GM23338 (cell line): ENCODE results near the gene ATP2B1. TPM values are rescaled to one million over a fixed set of nuclear protein-coding genes. Genes with fewer than 3 reads are reported as not detected.

Experiments
- ATAC-seq: fragments of 200-7000 bp; cut with Tn5 transposase; 3 replicates; pipeline ENCODE4 v1.9.1; 2020
- DNase-seq: peaks from one replicate; pipeline ENCODE4 v3.0.0-alpha.2; 2015; ENCODE audit warnings: low spot score
- H2AFZ ChIP-seq: fragments of 200-600 bp; sonication (generic); 2 replicates; pipeline ENCODE4 v1.8.0; 2016; ENCODE audit warnings: antibody characterized with exemption, mild to moderate bottlenecking, moderate library complexity
- H3F3A ChIP-seq: fragments of 200-600 bp; sonication (generic); replicated peaks from 2 replicates; pipeline ENCODE4 v1.8.0; 2017; ENCODE audit warnings: antibody characterized with exemption, mixed run types, low read depth
- H3K27ac ChIP-seq: fragments of 200-600 bp; sonication (generic); 2 replicates; pipeline ENCODE4 v1.6.1; 2016; ENCODE audit warnings: low read depth
- H3K27me3 ChIP-seq: fragments of 200-600 bp; sonication (generic); 2 replicates; pipeline ENCODE4 v1.8.0; 2016; ENCODE audit warnings: mild to moderate bottlenecking, mixed run types, moderate library complexity; ENCODE audit not compliant: insufficient read depth
- H3K36me3 ChIP-seq: fragments of 200-600 bp; sonication (generic); 2 replicates; pipeline ENCODE4 v1.8.0; 2016; ENCODE audit warnings: mild to moderate bottlenecking; ENCODE audit not compliant: insufficient read depth
- H3K4me1 ChIP-seq: fragments of 200-600 bp; sonication (generic); 2 replicates; pipeline ENCODE4 v1.8.0; 2016; ENCODE audit warnings: mild to moderate bottlenecking, moderate library complexity; ENCODE audit not compliant: insufficient read depth
- H3K4me2 ChIP-seq: fragments of 200-600 bp; sonication (generic); 2 replicates; pipeline ENCODE4 v1.7.1; 2017; ENCODE audit warnings: mixed run types
- H3K4me3 ChIP-seq: fragments of 200-600 bp; sonication (generic); 2 replicates; pipeline ENCODE4 v1.6.1; 2016; ENCODE audit warnings: mixed run types
- H3K79me2 ChIP-seq: fragments of 200-600 bp; sonication (generic); replicated peaks from 2 replicates; pipeline ENCODE4 v1.8.0; 2017; ENCODE audit warnings: mild to moderate bottlenecking; ENCODE audit not compliant: insufficient read depth
- H3K9me2 ChIP-seq: fragments of 200-600 bp; sonication (generic); 2 replicates; pipeline ENCODE4 v1.8.0; 2017; ENCODE audit not compliant: insufficient read depth
- H4K20me1 ChIP-seq: fragments of 200-600 bp; sonication (generic); replicated peaks from 2 replicates; pipeline ENCODE4 v1.8.0; 2017; ENCODE audit warnings: mild to moderate bottlenecking; ENCODE audit not compliant: insufficient read depth
- H3K27ac Mint-ChIP-seq: 2 replicates; pipeline ENCODE4 v1.8.0; 2020; ENCODE audit warnings: inconsistent platforms, mild to moderate bottlenecking, moderate library complexity, mixed read lengths
- H3K27me3 Mint-ChIP-seq: 3 replicates; pipeline ENCODE4 v1.8.0; 2022; ENCODE audit warnings: low read depth, mild to moderate bottlenecking, moderate library complexity, mixed read lengths, inconsistent platforms; ENCODE audit not compliant: insufficient read depth, poor library complexity
- H3K36me3 Mint-ChIP-seq: 3 replicates; pipeline ENCODE4 v1.8.0; 2021; ENCODE audit warnings: low read depth, mild to moderate bottlenecking, inconsistent platforms, moderate library complexity, mixed read lengths
- H3K4me1 Mint-ChIP-seq: 3 replicates; pipeline ENCODE4 v1.8.0; 2020; ENCODE audit warnings: mild to moderate bottlenecking, inconsistent platforms, mixed read lengths
- H3K4me3 Mint-ChIP-seq: 3 replicates; pipeline ENCODE4 v1.8.0; 2021; ENCODE audit warnings: moderate library complexity, mild to moderate bottlenecking, inconsistent platforms, mixed read lengths
- H3K9me3 Mint-ChIP-seq: 3 replicates; pipeline ENCODE4 v1.8.0; 2020; ENCODE audit warnings: moderate library complexity, mild to moderate bottlenecking, inconsistent platforms, mixed read lengths
- CREB1 ChIP-seq: fragments of 250-450 bp; sonication (Bioruptor Pico); IDR thresholded peaks from 2 replicates; pipeline ENCODE4 v1.5.0; 2020; ENCODE audit warnings: low read depth, mild to moderate bottlenecking, moderate library complexity
- ETS1 ChIP-seq: IDR thresholded peaks from 2 replicates; pipeline ENCODE4 v1.6.1; 2016; ENCODE audit warnings: antibody characterized with exemption
- EZH2 ChIP-seq: fragments of 200-600 bp; sonication (generic); IDR thresholded peaks from one replicate; pipeline ENCODE4 v1.8.0; 2017; ENCODE audit warnings: antibody characterized with exemption, mild to moderate bottlenecking, low read depth; ENCODE audit not compliant: unreplicated experiment
- EZH2phosphoT487 ChIP-seq: fragments of 200-600 bp; sonication (generic); IDR thresholded peaks from one replicate; pipeline ENCODE4 v1.8.1; 2018; ENCODE audit warnings: antibody characterized with exemption; ENCODE audit not compliant: unreplicated experiment
- JUNB ChIP-seq: IDR thresholded peaks from one replicate; pipeline ENCODE4 v1.6.1; 2016; ENCODE audit warnings: antibody characterized with exemption; ENCODE audit not compliant: unreplicated experiment
- NANOG ChIP-seq: IDR thresholded peaks from 2 replicates; pipeline ENCODE4 v1.6.1; 2016; ENCODE audit warnings: antibody characterized with exemption, borderline replicate concordance
- POLR2AphosphoS5 ChIP-seq: IDR thresholded peaks from 2 replicates; pipeline ENCODE4 v1.6.1; 2016; ENCODE audit warnings: antibody characterized with exemption, low read depth
- REST ChIP-seq: IDR thresholded peaks from one replicate; pipeline ENCODE4 v1.6.1; 2018; ENCODE audit warnings: antibody characterized with exemption; ENCODE audit not compliant: unreplicated experiment
- STAT1 ChIP-seq: IDR thresholded peaks from one replicate; pipeline ENCODE4 v1.6.1; 2016; ENCODE audit warnings: antibody characterized with exemption; ENCODE audit not compliant: unreplicated experiment
- ZNF331 ChIP-seq: fragments of 250-450 bp; sonication (Bioruptor Pico); IDR thresholded peaks from 2 replicates; pipeline ENCODE4 v1.5.0; 2020; ENCODE audit warnings: low read depth, mild to moderate bottlenecking, moderate library complexity
- ZNF462 ChIP-seq: fragments of 250-450 bp; sonication (Bioruptor Pico); IDR thresholded peaks from 2 replicates; pipeline ENCODE4 v1.5.0; 2020; ENCODE audit warnings: mild to moderate bottlenecking, moderate library complexity
- polyA plus RNA-seq: library from polyadenylated mRNA; unstranded; fragments of >200 nt; fragmentation: Nextera tagmentation; extraction: Ambion mirVana; gene quantifications from 2 replicates; pipeline ENCODE4 v1.2.1, GENCODE V29; 2016
- total RNA-seq: library from RNA; depleted of rRNA; stranded (reverse); fragments of >200 nt; shearing (Covaris generic); gene quantifications from 2 replicates; pipeline ENCODE4 v1.2.3, GENCODE V29; 2014

ATP2B1 gene
- total and polyA plus RNA-seq, 2 experiments from 2014 or later: 39.3 to 42.3 TPM

- no peak for TF ChIP-seq REST
- no peak for TF ChIP-seq ZNF331
- no peak for TF ChIP-seq EZH2
- TF ChIP-seq ETS1: no peak
Measured at GRCh38 chr12:89566615-89567014, 142.0 kb downstream of the ATP2B1 start (continued).

GRCh38 chr12:89565002-89565401 lies 143.6 kb downstream of the ATP2B1 start:
- H3K79me2 ChIP-seq: no peaks in the 10 kb centered on the region
- no peaks in the 10 kb centered on the region for H3K27me3 Mint-ChIP-seq
- no peaks in the 10 kb centered on the region for H3K4me1 Mint-ChIP-seq
- no peak overlapping the region for H3K4me3 Mint-ChIP-seq
- no peaks in the 10 kb centered on the region for H3K9me3 Mint-ChIP-seq
- no peaks in the 10 kb centered on the region for H3K9me2 ChIP-seq
- H4K20me1 ChIP-seq: no peaks in the 10 kb centered on the region
- no peaks in the 10 kb centered on the region for H3F3A ChIP-seq
- H3K27me3 ChIP-seq: no peaks in the 10 kb centered on the region
- no peak overlapping the region for H3K4me2 ChIP-seq
- H2AFZ ChIP-seq: no peak overlapping the region
- no peak for ATAC-seq
- no peak overlapping the region for H3K4me3 ChIP-seq
- no peak overlapping the region for H3K27ac Mint-ChIP-seq
- no peak for DNase-seq
- H3K27ac ChIP-seq: no peak overlapping the region
- H3K36me3 Mint-ChIP-seq: no peaks in the 10 kb centered on the region
- no peaks in the 10 kb centered on the region for H3K4me1 ChIP-seq
- H3K36me3 ChIP-seq: no peaks in the 10 kb centered on the region
- TF ChIP-seq REST: no peak
- no peak for TF ChIP-seq JUNB
- no peak for TF ChIP-seq POLR2AphosphoS5
- TF ChIP-seq NANOG: no peak
- no peak for TF ChIP-seq EZH2phosphoT487
- TF ChIP-seq ZNF462 (CRISPR knock-in tag): no peak
- no peak for TF ChIP-seq STAT1
- TF ChIP-seq CREB1 (CRISPR knock-in tag): no peak
